ENCODE results near the gene DTX3.
"Not testable (repeated sequence)": the region's sequence is repeated elsewhere in the genome, so short reads cannot be mapped to it uniquely, and the experiment has no call there.

DTX3 gene

DNA sequence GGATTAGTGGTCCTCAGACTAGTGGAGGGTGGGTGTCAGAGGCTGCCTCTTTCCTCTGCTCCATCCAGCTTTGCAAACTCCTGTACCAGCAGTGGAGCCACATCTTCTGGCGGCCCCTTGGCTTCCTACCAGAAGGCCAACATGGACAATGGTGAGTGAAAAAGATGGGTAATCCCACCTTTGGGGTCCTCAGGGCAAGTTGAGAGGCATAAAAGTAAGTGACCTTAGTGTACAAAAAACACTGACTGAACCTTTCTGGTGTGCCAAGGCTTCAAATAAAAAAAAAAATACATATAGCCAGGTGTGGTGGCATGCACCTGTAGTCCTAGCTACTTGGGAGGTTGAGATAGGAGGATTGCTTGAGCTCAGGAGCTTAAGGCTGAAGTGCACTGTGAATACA is 22.8 kb upstream of the DTX3 start:
- no peak for DNase-seq

GRCh38 chr12:57582440-57582839 is 22.2 kb upstream of the DTX3 start:
- DNase-seq: no peak

DNA sequence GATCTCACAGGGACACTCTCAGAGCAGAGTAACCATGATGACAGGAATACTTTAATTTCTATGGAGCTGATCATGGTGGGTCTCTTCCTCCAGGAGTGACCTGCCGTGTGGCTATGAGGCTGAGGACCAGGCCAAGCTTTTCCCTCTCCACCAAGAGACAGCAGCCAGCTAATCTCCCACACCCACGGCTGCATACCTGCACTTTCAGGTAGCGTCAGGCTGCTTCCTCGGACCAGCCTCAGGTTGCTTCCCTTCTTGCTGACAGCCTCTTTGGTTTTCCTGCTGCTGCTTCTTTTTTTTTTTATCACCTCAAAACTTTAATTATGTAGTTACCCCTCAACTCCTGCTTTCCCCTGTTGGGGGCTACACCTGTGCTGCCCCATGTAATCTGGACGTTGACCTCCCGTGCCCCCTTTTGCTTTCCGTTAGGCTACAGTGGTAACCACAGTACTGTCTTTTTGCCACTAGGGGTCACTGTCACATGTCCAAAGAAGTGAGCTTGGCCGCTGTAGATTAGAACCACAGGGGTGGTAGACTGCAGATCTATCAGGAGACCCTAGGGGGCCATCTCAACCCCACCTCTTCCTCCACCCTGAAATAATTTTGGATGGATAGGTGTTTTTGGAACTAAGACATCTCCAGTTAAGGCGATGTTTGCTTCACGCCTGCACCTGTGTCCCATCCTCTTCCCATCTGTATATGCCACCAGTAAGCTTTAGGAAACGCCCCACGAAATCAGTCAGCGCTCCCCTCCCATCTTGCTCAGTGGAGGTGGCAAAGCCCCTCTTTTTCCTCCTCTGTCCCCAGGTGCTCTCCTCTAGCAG is 21.4 kb upstream of the DTX3 start:
- DNase-seq: peak; percentile 59

DNA sequence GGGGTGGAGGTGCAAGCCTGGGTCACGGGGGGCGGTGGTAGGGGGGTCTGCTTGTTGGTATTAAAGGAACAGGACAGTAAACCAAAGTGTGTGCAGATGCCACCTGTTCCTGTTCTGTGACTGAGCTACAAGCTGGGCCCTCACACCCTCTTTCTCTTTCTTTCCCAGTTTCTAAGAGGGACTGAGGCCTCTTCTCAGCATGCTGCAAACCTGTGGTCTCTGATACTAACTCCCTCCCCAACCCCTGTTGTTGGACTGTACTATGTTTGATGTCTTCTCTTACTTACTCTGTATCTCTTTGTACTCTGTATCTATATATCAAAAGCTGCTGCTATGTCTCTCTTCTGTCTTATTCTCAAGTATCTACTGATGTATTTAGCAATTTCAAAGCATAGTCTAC is 20.6 kb upstream of the DTX3 start:
- DNase-seq: no peak

GRCh38 chr12:57584690-57585089 is 19.9 kb upstream of the DTX3 start:
- DNase-seq: no peak

DNA sequence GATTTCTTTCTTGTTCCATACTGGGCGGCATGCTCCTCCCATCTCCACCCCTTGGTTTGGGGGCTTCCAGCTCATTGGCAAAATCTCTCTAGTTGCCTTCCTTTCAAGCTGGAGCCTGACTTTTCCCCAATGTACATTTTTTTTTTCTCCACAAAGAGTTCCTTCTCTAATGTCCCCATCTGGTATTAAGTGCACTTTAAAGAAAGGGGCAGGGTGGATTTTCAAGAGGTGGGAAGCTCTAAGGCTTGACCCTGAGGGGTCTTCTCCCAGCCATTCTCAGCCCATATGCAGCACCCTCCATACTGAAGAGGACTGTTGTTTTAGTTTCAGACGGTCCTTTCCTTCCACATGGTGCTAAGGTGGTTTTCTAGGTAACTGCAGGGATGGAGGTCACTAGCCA is 19.5 kb upstream of the DTX3 start:
- DNase-seq: no peak

DNA sequence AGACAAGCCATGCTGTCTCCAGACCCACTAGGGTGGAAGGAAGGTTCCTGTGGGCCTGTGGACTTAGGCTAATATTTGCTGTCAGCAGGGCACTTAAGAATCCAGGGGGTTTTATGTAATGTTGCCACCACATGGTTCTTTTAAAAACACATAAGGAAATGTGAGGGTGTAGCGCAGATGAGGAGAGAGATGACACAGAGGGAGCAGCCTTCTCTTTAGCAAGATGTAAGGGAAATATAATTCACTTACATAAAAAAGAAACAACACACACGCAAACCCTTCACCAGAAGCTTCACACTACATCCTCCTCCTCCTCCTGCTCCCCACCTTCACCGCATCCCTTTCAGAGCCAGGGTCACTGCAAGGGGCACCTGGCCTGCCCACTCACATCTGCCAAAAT is 18.5 kb upstream of the DTX3 start:
- no peak for DNase-seq

DNA sequence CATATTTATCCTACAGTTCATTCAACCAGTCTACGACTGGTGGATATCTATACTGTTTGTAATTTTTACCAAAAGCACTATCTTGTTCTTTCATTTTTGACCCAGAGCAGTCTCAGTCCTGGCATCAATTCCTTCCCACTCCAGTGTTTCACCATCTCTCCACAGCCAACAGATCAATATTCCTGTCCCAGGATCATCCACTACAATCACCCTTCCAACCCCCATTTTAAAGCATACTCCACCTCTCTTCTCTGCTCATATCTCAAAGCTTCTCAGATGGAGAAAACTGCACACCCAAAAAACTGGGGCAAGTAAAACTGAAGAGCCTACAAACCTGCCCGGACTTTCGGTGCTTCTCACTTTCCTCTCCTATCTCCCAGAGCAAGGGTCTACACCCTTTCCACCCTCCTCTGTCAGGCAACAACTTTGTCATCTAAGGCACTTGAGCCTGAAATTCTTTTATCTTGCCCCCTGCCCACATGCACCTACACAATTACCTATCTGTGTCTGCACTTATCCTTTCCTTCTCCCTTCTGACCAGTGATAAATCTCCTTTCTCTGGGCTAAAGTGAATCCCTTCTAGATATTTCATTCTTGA is 17.7 kb upstream of the DTX3 start:
- DNase-seq: no peak

GRCh38 chr12:57588951-57589610 is 15.5 kb upstream of the DTX3 start:
- not testable (repeated sequence) for DNase-seq

DNA sequence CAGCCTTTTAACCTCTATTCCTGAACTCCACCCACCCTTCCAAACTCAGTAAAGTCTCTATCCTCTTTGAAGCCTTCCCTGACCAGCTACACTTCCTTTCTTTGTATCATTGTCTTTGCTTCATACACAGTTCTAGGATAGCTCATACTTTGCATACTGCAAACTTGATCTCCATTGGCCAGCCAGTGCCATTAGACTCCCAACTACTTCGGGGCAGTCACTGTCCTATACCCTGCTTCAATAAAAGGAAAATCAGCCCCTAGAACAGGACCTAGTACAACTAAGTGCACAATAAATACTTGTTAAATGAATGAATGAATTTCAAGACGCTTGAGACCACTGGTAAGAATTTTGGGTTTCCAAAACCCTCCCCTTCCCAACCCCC is 14.2 kb upstream of the DTX3 start:
- no peak for DNase-seq

DNA sequence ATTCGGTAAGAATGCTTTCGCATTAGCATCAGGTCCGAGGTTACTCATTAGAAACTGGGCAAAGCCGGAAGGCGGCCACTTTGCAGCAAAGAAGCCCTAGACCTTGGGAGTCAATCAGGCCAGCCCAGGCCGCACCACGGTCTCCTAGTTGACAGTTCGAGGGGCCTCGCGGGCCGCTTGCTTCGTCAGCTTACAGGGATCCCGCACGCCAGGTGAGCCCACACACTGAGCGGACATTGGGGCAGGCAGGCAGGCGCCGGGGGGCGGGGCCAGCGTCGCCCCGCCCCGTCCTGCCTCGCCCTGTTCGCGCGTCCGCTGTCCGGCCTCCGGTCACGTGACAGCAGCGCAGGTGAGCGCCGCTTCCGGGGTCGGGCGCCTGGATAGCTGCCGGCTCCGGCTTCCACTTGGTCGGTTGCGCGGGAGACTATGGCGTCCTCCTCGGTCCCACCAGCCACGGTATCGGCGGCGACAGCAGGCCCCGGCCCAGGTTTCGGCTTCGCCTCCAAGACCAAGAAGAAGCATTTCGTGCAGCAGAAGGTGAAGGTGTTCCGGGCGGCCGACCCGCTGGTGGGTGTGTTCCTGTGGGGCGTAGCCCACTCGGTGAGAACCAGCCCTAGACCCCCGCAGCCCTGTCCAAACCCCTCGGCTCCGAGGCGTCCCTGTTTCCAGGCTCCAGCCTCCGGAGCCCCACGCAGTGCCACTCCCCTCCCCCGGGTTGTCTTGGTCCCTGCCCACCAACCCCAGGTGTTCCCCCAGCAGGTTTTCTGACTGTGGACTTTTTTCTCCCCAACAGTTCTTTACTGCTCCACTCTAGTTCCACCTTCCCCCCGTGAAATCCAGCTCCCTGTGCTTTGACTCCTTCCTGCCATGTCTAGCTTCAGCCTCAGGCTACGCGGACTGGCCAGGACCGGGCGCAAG is 13.5 kb upstream of the DTX3 start, which contains the start of gene PIP4K2C:
PIP4K2C (plus strand) TSS at position 329 of the 918 bp plus-strand sequence; CDS start at position 427, 98 bp downstream.
- peak; percentile 95 for DNase-seq

GRCh38 chr12:57591782-57592325 is 12.8 kb upstream of the DTX3 start:
- no peak for DNase-seq

GRCh38 chr12:57592551-57593165 is 12.0 kb upstream of the DTX3 start:
- no peak for DNase-seq

- no peak for DNase-seq
Measured at GRCh38 chr12:57593187-57593586, 11.4 kb upstream of the DTX3 start.

GRCh38 chr12:57600395-57600794 is 4.2 kb upstream of the DTX3 start:
- DNase-seq: no peak

- no peak for DNase-seq
Measured at GRCh38 chr12:57602544-57602943, 2.1 kb upstream of the DTX3 start.

GRCh38 chr12:57603324-57603723 is 1.3 kb upstream of the DTX3 start:
- no peak for DNase-seq

DNA sequence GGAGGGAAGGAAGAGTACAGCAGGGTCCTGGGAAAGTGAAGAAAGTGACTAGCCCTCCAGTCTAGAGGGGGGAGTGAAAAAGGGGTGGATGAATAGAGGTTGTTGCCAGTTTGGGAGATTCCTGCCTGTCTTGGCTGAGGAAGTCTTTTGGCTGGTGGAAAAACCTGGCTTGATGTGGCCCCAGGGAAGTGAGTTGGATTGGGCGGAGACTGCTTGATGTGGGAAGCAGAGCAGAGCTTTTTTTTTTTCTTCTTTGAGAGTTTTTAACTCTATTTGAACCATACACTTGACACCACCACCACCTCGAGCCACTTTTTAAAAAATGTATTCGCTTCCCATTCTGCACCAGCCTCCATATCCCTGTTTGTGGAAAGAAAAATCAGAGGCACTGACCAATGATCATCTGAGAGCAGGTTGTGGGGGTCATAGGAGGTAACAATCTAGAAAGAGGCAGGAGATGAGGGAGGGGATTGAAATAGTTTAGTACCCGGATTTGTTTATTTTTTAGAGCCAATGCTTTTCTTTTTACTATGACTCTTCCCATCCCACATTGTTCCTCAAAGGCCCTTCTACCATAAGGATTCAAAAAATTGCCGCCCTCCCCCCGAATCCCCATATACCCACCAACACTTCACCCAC is 690 bp upstream of the DTX3 start:
- peak; percentile 61 for DNase-seq

DNA sequence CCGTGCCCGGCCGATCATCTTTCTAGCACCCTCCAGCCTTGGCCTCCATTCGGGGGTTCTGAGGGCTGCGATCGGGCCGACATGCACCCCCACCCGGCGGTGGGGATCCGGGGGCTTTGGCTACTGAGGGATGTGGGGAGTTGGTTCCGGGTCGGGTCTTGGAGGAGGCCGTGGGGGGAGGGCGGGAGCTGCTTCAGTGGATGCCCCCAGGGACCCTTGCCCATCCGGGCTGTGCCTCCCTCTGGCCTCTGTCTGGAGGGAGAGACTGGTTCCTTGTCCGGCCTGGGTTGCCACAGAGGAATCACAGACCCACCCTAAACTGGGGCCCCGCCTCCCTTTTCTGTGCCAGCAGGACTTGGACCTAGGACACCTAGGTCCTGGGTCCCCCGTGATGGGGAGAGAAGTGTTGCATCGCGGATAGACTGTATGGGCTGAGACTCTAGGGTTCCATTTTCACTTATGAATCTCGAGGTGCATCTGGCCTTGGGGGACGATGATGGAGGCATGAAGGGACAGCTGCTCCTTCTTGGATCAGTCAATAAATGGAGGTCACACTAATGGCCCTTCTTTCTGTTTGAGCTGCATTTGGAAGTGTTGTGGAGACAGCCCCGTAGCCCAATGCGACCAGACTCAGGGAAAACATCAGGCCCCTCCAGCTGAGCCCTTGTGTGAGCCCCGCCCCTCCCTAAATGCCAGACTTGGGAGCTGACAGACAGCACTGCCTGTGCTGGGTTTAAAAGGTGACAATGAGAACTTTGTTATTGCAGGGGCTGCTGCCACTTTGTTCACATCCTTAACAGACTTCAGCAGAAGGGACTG is 577 bp downstream of the DTX3 start:
- peak; percentile 55 for DNase-seq

GRCh38 chr12:57605811-57606311 is 1.2 kb downstream of the DTX3 start:
- no peak for DNase-seq
